ENCODE data around the gene CADM2.

GRCh38 chr3:85271911-85272310, 313.1 kb downstream of the CADM2 start:
- TF ChIP-seq POLR2A (IDR thresholded peaks at IDR 0.05; ENCODE audit: low read depth, low read length) (no peak), TAF1 (IDR thresholded peaks at IDR 0.05; ENCODE audit: borderline replicate concordance, low read depth, low read length) (no peak)

All from GM12892 (cell line).